CD14-positive monocyte (primary cell): ENCODE results near the gene TATDN3. TPM values are rescaled to one million over a fixed set of nuclear protein-coding genes. Genes with fewer than 3 reads are reported as not detected.
A peak's percentile ranks its signal among the peaks of the same experiment; 100 is the strongest.
"Not testable (repeated sequence)": the region's sequence is repeated elsewhere in the genome, so short reads cannot be mapped to it uniquely, and the experiment has no call there.

Source experiments
- DNase-seq, 3 donors: peaks; one replicate each; pipeline ENCODE4 v3.0.0-alpha.2; 2011 to 2022
- H2AFZ ChIP-seq: 2 replicates; pipeline ENCODE4 v1.6.0; 2012; ENCODE audit warnings: mild to moderate bottlenecking, low read depth, low read length, inconsistent platforms; ENCODE audit not compliant: insufficient read depth, poor library complexity, severe bottlenecking
- H3K27ac ChIP-seq, 2 donors: 1 replicate in 1 of 2; 2 replicates in 1 of 2; pipeline ENCODE4 v1.5.1; 2012 to 2013; ENCODE audit warnings: low read length in 2 of 2, control low read depth in 1 of 2, inconsistent platforms in 1 of 2, low read depth in 1 of 2, mild to moderate bottlenecking in 1 of 2
- H3K27me3 ChIP-seq, 2 donors: one replicate each; pipeline versions ENCODE4 v1.6.0 to v1.6.1; 2011 to 2013; ENCODE audit warnings: low read length in 2 of 2; ENCODE audit not compliant: control insufficient read depth in 2 of 2, insufficient read depth in 2 of 2
- H3K36me3 ChIP-seq, 2 donors: replicated peaks in 1 of 2; 1 replicate in 1 of 2; 2 replicates in 1 of 2; pipeline versions ENCODE4 v1.5.1 to v1.6.1; 2012 to 2013; ENCODE audit warnings: low read length in 2 of 2, control low read depth in 1 of 2, inconsistent platforms in 1 of 2, mild to moderate bottlenecking in 1 of 2; ENCODE audit not compliant: insufficient read depth in 2 of 2, control insufficient read depth in 1 of 2
- H3K4me1 ChIP-seq, 2 donors: 1 replicate in 1 of 2; 2 replicates in 1 of 2; pipeline versions ENCODE4 v1.5.1 to v1.6.1; 2012 to 2013; ENCODE audit warnings: low read length in 2 of 2, control low read depth in 1 of 2, inconsistent platforms in 1 of 2, mild to moderate bottlenecking in 1 of 2, moderate library complexity in 1 of 2; ENCODE audit not compliant: insufficient read depth in 2 of 2, control insufficient read depth in 1 of 2
- H3K4me2 ChIP-seq: replicated peaks from 2 replicates; pipeline ENCODE3; 2012; ENCODE audit warnings: low read length, moderate library complexity, mild to moderate bottlenecking; ENCODE audit not compliant: poor library complexity, severe bottlenecking; ENCODE audit errors: extremely low read depth
- H3K4me3 ChIP-seq, 3 experiments: fragments of 200-600 bp in 1 of 3; sonication (generic) in 1 of 3; replicated peaks in 1 of 3; 1 replicate in 2 of 3; 2 replicates in 1 of 3; pipeline ENCODE4 v1.5.1; 2011 to 2013; ENCODE audit warnings: low read length in 3 of 3, mild to moderate bottlenecking in 3 of 3, control low read depth in 2 of 3, low read depth in 2 of 3, inconsistent platforms in 1 of 3, moderate library complexity in 1 of 3
- H3K79me2 ChIP-seq: 2 replicates; pipeline ENCODE4 v1.6.0; 2012; ENCODE audit warnings: mild to moderate bottlenecking, control low read depth, inconsistent platforms, low read length, moderate library complexity; ENCODE audit not compliant: insufficient read depth
- H3K9ac ChIP-seq: 2 replicates; pipeline ENCODE4 v1.6.0; 2017; ENCODE audit warnings: low read length, mild to moderate bottlenecking; ENCODE audit not compliant: insufficient read depth, poor library complexity, severe bottlenecking
- H3K9me3 ChIP-seq, 2 donors: replicated peaks in 1 of 2; 1 replicate in 1 of 2; 2 replicates in 1 of 2; pipeline versions ENCODE4 v1.5.1 to v1.6.1; 2012 to 2013; ENCODE audit warnings: low read length in 2 of 2, control low read depth in 1 of 2; ENCODE audit not compliant: control insufficient read depth in 1 of 2, insufficient read depth in 1 of 2
- H4K20me1 ChIP-seq: 2 replicates; pipeline ENCODE4 v1.6.0; 2012; ENCODE audit warnings: mild to moderate bottlenecking, low read length, control low read depth, moderate library complexity; ENCODE audit not compliant: insufficient read depth
- H3K27ac Mint-ChIP-seq, 7 donors: one replicate each; pipeline ENCODE4 v1.8.0; 2020; ENCODE audit warnings: mild to moderate bottlenecking in 7 of 7, mixed read lengths in 7 of 7, moderate library complexity in 6 of 7, inconsistent platforms in 2 of 7
- H3K27me3 Mint-ChIP-seq, 3 donors: one replicate each; pipeline ENCODE4 v1.8.0; 2021 to 2022; ENCODE audit warnings: low read depth in 3 of 3, mild to moderate bottlenecking in 3 of 3, mixed read lengths in 3 of 3, moderate library complexity in 3 of 3, inconsistent platforms in 1 of 3
- H3K36me3 Mint-ChIP-seq, 2 donors: one replicate each; pipeline ENCODE4 v1.8.0; 2020; ENCODE audit warnings: mixed read lengths in 2 of 2, inconsistent platforms in 1 of 2, mild to moderate bottlenecking in 1 of 2
- H3K4me1 Mint-ChIP-seq: one replicate; pipeline ENCODE4 v1.8.0; 2020; ENCODE audit warnings: mild to moderate bottlenecking, mixed read lengths
- H3K4me3 Mint-ChIP-seq, 2 donors: one replicate each; pipeline ENCODE4 v1.8.0; 2020; ENCODE audit warnings: mild to moderate bottlenecking in 2 of 2, mixed read lengths in 2 of 2, moderate library complexity in 1 of 2
- H3K9me3 Mint-ChIP-seq, 7 donors: one replicate each; pipeline ENCODE4 v1.8.0; 2020 to 2022; ENCODE audit warnings: mixed read lengths in 7 of 7, mild to moderate bottlenecking in 6 of 7, moderate library complexity in 6 of 7, inconsistent platforms in 2 of 7
- CTCF ChIP-seq: fragments of 200-600 bp; IDR thresholded peaks from one replicate; pipeline ENCODE4 v1.8.0; 2022; ENCODE audit warnings: antibody characterized with exemption, mild to moderate bottlenecking
- WGBS: methylation state at CpG from one replicate; pipeline ENCODE4 v1.1.5; 2013; ENCODE audit warnings: missing lambda C conversion rate; ENCODE audit not compliant: insufficient coverage; 5-methylcytosine and 5-hydroxymethylcytosine counted together
- intact Hi-C, 2 donors: fragments of 100-400 bp; cut with micrococcal nuclease; formaldehyde crosslinking; loops; one replicate each; pipeline versions ENCODE4 v1.15.0 to v1.15.1; 2023
- polyA plus RNA-seq, 3 donors: library from polyadenylated mRNA; depleted of rRNA in 1 of 3; unstranded in 2 of 3; stranded (reverse) in 1 of 3; fragments of 300-500 nt in 2 of 3; fragments of >200 nt in 1 of 3; fragmentation: Illumina TruSeq in 2 of 3; gene quantifications; 1 replicate in 2 of 3; 2 replicates in 1 of 3; pipeline ENCODE4 v1.2.3, GENCODE V29; 2012 to 2021

The TATDN3 gene
- polyA plus RNA-seq, 3 donors = 12.1 to 34.3 (median 31.4) TPM

- intact Hi-C loops = no loop called here
- H3K9me3 Mint-ChIP-seq = peaks cover 2 to 9% (median 6%) of the 10 kb centered on the region in 7 donors
- WGBS = 100% methylated on average over 3 of the region's 4 CpGs
Observed at GRCh38 chr1:212762234-212762633, 29.5 kb upstream of the TATDN3 start.

GRCh38 chr1:212762839-212763238 is 28.9 kb upstream of the TATDN3 start:
- intact Hi-C loops = no loop called here
- no peak overlapping the region for H3K27ac Mint-ChIP-seq
- peaks cover 4 to 11% (median 8%) of the 10 kb centered on the region in 7 donors for H3K9me3 Mint-ChIP-seq
- Histone ChIP-seq H3K9ac (no peak overlapping the region), H3K79me2 (peaks cover 56% of the 10 kb centered on the region), H3K27me3 (no peaks in the 10 kb centered on the region), H3K36me3 (peaks cover 11 to 24% of the 10 kb centered on the region in 2 donors), H4K20me1 (peaks cover 19% of the 10 kb centered on the region), H3K27ac (no peak overlapping the region), H2AFZ (no peak overlapping the region), H3K9me3 (no peaks in the 10 kb centered on the region), H3K4me2 (no peak overlapping the region), H3K4me3 (no peak overlapping the region), H3K4me1 (no peaks in the 10 kb centered on the region)
- H3K4me3 Mint-ChIP-seq = no peak overlapping the region
- TF ChIP-seq CTCF = no peak
- peaks cover 7% of the 10 kb centered on the region for H3K4me1 Mint-ChIP-seq
- DNase-seq = no peak
- H3K36me3 Mint-ChIP-seq = peaks cover 38 to 65% of the 10 kb centered on the region in 2 donors
- peaks cover 0 to 2% (median 0%) of the 10 kb centered on the region in 3 donors for H3K27me3 Mint-ChIP-seq
- WGBS = 100% methylated on average over 2 of the region's 9 CpGs

More at GRCh38 chr1:212762234-212762633, 29.5 kb upstream of the TATDN3 start:
- Mint-ChIP-seq H3K36me3 (peaks cover 35 to 59% of the 10 kb centered on the region in 2 donors), H3K27ac (peak overlapping the region in 1 of 7 donors; percentile 46), H3K27me3 (peaks cover 0 to 2% (median 0%) of the 10 kb centered on the region in 3 donors), H3K4me3 (no peak overlapping the region), H3K4me1 (peaks cover 7% of the 10 kb centered on the region)
- no peak overlapping the region for H3K4me2 ChIP-seq
- no peaks in the 10 kb centered on the region for H3K9me3 ChIP-seq
- H3K79me2 ChIP-seq = peaks cover 54% of the 10 kb centered on the region
- H3K27ac ChIP-seq = no peak overlapping the region
- H3K9ac ChIP-seq = no peak overlapping the region
- H2AFZ ChIP-seq = no peak overlapping the region
- no peaks in the 10 kb centered on the region for H3K27me3 ChIP-seq
- no peak for DNase-seq
- no peak overlapping the region for H3K4me3 ChIP-seq
- H4K20me1 ChIP-seq = peaks cover 19% of the 10 kb centered on the region
- no peak for TF ChIP-seq CTCF
- no peaks in the 10 kb centered on the region for H3K4me1 ChIP-seq
- peaks cover 13 to 30% of the 10 kb centered on the region in 2 donors for H3K36me3 ChIP-seq

GRCh38 chr1:212764718-212765281 is 26.9 kb upstream of the TATDN3 start:
- H3K4me3 ChIP-seq, H3K9ac ChIP-seq, H3K4me3 Mint-ChIP-seq, H3K4me2 ChIP-seq, H3K27ac Mint-ChIP-seq, H3K27me3 Mint-ChIP-seq, H3K27me3 ChIP-seq, DNase-seq, intact Hi-C loops, H3K27ac ChIP-seq, H3K4me1 ChIP-seq, H3K4me1 Mint-ChIP-seq, H2AFZ ChIP-seq: not testable (repeated sequence)
- Histone ChIP-seq H3K79me2 (peaks cover 63% of the 10 kb centered on the region), H3K36me3 (peaks cover 11 to 41% of the 10 kb centered on the region in 2 donors), H4K20me1 (peaks cover 14% of the 10 kb centered on the region), H3K9me3 (peaks cover 3 to 13% of the 10 kb centered on the region in 2 donors)
- no CpG with 5 or more reads among the region's 1 CpG for WGBS
- peaks cover 49 to 84% of the 10 kb centered on the region in 2 donors for H3K36me3 Mint-ChIP-seq
- H3K9me3 Mint-ChIP-seq = peaks cover 13 to 28% (median 22%) of the 10 kb centered on the region in 7 donors
